Brain pericyte (primary cell): ENCODE results near the gene CDC73.
"Not testable (repeated sequence)": the region's sequence is repeated elsewhere in the genome, so short reads cannot be mapped to it uniquely, and the experiment has no call there.

Experiments used
- DNase-seq: peaks from one replicate; pipeline ENCODE4 v3.0.0-alpha.2; 2012; ENCODE audit warnings: low read depth, low spot score

Gene CDC73

DNA sequence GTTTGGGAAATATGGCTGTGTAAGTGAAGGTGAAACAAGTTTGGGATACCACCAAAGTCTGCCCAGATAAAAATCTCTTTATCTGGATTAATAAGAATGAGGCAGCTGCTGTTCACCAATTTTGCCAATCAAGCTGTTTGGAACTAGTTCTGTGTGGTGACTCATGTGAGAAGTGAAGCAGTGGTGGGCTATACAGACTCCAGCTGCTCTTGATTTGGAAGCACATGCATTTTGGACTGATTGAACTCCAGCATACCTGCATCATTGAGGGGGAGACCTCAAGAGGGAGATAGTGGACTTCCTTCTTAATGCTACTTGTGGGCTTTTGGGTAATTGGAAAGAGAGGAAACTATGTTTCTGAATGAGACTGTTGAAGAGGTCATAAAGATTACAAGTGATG is 163.8 kb downstream of the CDC73 start:
- no peak for DNase-seq

DNA sequence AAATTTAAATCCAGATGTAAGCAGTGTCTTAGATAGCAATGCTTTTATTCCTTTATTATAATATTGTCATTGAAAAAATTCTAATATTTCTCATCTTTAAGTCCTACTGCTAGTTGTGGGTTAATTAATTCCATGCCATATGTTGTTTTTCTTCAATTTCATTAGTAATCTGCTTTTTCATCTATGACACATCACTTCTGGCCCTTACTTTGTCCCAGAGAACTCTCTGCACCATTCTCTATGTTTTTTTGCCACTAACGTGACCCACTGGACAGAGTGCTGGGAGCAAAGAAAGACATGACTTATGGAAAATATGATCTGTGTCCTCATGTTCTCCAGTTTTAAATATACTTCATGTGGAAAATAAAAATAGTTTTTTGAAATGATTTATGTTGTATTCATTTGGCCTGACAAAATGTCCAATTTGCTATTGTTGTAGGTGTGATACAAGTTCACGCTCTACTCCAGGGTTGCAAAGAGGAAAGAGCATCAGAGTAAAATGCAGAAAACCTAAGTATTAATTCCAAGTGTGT is 166.8 kb downstream of the CDC73 start:
- DNase-seq = not testable (repeated sequence)

DNA sequence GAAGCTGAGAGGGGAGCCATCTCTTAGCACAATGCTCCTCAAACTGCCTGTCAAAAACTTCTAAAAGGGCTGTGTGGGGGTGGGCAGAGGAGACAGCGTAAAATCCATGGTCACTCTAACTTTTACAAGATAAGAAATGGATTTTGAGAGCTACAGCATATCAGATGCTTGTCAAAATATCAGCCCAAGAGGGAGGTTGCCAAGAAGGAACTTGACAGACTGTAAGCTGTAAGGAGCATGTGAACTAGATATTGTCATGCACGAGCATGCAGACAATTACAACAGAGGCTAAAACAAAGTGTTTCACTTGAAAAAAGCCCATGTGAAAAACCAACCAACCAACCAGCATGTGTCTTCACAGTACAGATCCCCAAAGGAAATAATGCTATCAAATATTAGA is 171.9 kb downstream of the CDC73 start:
- no peak for DNase-seq

DNA sequence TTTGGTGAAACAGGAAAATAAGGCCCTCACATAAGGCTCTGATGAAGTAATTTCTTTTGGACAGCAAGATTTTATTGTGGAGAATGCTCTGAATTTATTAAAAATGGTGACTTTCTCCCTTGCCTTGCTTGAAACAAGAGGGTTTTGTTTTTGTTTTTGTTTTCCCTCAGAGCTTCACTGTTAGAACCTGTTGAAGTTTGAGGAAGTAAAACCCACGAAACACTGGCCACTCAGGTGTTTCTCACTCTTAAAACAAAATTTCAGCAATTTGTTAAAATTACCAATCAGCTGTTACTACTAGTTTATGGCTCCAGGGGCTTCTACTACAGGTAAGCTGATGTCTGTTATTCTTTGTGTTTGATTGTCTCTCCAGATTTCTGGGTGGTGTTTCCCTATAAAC is 177.2 kb downstream of the CDC73 start:
- DNase-seq = no peak

DNA sequence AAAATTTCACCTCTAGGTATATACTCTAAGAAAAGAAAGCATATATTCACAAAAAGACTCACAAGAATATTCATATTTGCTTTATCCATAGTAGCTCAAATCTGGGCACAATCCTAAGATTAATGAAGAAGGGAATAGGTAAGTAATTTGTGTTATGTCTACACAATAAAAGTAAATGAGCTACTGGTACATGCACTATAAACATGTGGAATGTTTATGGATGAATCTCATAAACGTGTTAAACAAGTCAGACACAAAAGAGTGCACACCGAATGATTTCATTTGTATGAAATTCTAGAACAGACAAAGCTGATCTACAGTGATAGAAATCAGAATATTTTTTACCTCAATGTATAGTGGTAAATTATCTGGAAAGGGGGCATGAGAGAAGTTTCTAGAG is 179.9 kb downstream of the CDC73 start:
- DNase-seq = no peak

DNA sequence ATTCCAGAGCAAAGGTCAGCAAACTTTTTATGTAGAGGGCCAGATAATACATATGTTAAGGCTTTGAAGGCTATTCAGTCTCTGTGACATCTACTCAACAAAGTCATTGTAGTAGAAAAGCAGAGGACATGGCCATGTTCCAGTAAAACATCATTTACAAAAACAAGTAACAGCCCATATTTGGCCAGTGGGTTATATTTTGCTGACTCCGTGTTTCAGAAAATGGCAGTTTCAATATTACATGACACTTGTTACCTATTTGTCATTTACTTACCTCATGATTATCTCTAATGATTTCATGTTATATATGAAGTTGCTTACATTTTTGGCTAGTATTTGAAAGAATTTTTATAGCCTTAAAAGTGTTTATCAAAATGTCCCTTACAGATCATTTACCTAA is 182.0 kb downstream of the CDC73 start:
- no peak for DNase-seq
